HG03135 (cell line): ENCODE results near the gene NOD1.

Experiments
- ATAC-seq: cut with Tn5 transposase; IDR thresholded peaks from one replicate; pipeline ENCODE4 v1.9.1; 2021; ENCODE audit warnings: mild to moderate bottlenecking, moderate library complexity; ENCODE audit not compliant: unreplicated experiment

The NOD1 gene

DNA sequence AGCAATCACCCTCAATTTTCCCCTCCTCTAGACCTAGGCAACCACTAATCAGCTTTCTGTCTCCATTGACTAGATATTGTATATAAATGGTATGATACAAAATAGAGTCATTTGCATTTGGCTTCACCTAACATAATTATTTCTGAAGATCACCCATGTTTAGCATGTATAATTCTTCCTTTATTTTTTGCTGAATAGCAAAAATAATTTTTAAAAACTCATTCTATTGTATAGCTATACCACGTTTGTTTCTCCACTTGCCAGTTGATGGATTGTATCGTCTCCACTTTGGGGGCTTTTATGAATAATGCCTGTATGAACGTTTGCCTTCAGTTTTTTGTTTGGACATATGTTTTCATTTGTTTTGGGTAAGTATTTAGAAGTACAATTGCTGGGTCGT is 98.8 kb downstream of the NOD1 start:
- ATAC-seq, result no peak

DNA sequence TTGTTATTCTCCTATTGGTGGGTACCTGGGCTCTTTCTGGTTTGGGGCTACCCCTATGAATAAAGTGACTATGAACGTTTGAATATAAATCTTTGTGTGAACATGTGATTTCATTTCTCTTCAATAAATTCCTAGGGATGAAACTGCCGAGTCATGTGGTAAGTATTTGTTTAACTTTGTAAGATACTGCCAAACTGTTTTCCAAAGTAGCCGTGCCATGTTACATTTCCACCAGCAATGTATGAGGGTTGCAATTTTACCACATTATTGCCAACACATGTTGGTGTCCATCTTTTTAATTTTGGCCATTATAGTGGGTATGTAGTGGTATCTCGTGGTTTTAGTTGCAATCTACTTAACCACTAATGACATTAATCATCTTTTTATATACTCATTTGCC is 99.5 kb downstream of the NOD1 start:
- no peak for ATAC-seq

DNA sequence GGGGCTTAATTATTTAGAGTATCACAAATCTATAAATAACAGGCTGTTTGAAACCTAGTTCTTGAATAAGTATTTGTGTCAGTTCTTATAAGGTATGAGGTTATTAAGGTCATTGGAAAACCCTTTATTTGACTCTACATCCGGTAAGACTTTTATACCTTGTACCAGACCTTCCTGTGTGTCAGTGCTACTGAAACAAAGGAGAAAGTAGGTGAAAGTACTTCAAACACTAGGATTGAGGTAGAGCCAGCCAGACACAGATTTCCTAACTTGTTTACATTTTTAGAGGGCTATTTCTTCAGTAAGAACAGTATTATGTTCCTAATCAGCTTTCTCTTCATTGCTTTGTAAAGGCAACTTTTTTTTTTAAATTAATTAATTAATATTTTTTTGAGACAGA is 100.3 kb downstream of the NOD1 start:
- no peak for ATAC-seq
